HG03565 (cell line): ENCODE measurements around the gene STARD9.
"Not testable (repeated sequence)": the region's sequence is repeated elsewhere in the genome, so short reads cannot be mapped to it uniquely, and the experiment has no call there.

Experiments
- ATAC-seq: cut with Tn5 transposase; IDR thresholded peaks from one replicate; pipeline ENCODE4 v1.9.1; 2021; ENCODE audit warnings: mild to moderate bottlenecking, moderate library complexity; ENCODE audit not compliant: unreplicated experiment

The STARD9 gene

DNA sequence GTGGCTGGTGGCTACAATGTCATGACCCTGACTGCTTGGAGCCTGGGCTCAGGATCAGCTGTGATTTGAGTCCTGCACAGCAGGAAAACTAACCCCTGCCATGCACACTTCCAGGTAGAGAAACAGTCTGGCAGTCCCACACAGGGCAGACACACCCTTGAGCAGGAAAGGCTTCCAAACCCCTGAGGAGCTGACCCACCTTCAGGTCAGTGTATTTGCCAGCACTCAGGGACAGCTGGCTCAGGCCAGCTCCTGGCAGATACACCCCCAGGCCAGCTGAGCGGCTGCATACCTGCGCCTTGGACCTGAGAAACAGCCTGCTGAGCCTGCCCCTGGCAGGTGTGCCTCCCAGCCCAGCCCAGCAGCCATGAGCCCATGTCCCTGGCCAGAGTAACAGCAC, 183.7 kb downstream of the STARD9 start:
- ATAC-seq, result no peak

DNA sequence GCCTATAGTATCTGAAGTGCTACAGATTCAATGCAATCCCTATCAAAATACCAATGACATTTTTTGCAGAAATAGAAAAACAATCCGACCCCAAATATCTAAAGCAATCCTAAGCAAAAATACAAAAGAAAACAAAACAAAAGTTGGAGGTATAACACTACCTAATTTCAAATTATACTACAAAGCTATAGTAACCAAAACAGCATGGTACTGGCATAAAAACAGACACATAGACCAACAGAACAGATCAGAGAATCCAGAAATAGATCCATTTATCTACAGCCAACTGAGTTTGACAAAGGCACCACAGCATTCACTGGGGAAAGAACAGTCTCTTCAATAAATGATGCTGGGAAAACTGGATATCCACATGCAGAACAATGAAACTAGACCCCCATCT, 185.4 kb downstream of the STARD9 start:
- ATAC-seq, result no peak

DNA sequence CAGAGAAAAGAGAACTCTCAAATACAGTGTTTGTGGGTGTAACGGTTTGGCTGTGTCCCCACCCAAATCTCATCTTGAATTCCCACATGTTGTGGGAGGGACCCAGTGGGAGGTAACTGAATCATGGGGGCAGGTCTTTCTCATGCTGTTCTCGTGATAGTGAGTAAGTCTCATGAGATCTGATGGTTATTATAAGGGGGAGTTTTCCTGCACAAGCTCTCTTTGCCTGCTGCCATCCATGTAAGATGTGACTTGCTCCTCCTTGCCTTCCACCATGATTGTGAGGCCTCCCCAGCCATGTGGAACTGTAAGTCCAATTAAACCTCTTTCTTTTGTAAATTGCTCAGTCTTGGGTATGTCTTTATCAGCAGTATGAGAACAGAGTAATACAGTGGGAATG, 186.4 kb downstream of the STARD9 start:
- not testable (repeated sequence) for ATAC-seq

DNA sequence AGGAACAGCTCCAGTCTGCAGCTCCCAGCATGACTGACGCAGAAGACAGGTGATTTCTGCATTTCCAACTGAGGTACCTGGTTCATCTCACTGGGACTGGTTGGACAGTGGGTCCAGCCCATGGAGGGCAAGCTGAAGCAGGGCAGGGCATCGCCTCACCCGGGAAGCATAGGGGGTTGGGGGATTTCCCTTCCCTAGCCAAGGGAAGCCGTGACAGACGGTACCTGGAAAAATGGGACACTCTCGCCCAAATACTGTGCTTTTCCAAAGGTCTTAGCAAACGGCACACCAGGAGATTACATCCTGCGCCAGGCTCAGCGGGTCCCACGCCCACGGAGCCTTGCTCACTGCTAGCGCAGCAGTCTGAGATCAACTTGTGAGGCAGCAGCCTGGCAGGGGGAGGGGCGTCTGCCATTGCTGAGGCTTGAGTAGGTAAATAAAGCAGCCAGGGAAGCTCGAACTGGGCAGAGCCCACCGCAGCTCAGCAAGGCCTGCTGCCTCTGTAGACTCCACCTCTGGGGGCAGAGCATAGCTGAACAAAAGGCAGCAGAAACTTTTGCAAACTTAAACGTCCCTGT, 188.8 kb downstream of the STARD9 start:
- ATAC-seq, result not testable (repeated sequence)

DNA sequence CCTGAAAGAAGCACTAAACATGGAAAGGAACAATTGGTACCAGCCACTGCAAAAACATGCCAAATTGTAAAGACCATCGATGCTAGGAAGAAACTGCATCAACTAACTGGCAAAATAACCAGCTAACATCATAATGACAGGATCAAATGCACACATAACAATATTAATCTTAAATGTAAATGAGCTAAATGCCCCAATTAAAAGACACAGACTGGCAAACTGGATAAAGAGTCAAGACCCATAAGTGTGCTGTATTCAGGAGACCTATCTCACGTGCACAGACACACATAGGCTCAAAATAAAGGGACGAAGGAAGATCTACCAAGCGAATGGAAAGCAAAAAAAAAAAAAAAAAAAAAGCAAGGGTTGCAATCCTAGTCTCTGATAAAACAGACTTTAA, 190.7 kb downstream of the STARD9 start:
- ATAC-seq, result not testable (repeated sequence)
